C4-2B (cell line): ENCODE data around the gene ATP13A2.
"Not testable (repeated sequence)": the region's sequence is repeated elsewhere in the genome, so short reads cannot be mapped to it uniquely, and the experiment has no call there.

Experiments used
- CTCF ChIP-seq: fragments of 450-650 bp; conservative IDR thresholded peaks from 2 replicates; pipeline ENCODE4 v1.5.1; 2017; ENCODE audit warnings: mild to moderate bottlenecking
- ZFX ChIP-seq: fragments of 450-650 bp; IDR thresholded peaks from 2 replicates; pipeline ENCODE4 v1.6.1; 2017

GRCh38 chr1:16949026-16949425 lies 62.7 kb downstream of the ATP13A2 start:
- TF ChIP-seq CTCF, ZFX: not testable (repeated sequence)
